GM12872 (cell line): ENCODE results near the gene SCGB1C2.

ENCODE experiments used
- TF ChIP-seq, protein P1 (sequence below): IDR thresholded peaks from 3 replicates; pipeline ENCODE4 v1.5.1; 2011; ENCODE audit warnings: low read depth, mild to moderate bottlenecking, low read length, moderate library complexity; ENCODE audit not compliant: insufficient read depth

SCGB1C2 gene

DNA sequence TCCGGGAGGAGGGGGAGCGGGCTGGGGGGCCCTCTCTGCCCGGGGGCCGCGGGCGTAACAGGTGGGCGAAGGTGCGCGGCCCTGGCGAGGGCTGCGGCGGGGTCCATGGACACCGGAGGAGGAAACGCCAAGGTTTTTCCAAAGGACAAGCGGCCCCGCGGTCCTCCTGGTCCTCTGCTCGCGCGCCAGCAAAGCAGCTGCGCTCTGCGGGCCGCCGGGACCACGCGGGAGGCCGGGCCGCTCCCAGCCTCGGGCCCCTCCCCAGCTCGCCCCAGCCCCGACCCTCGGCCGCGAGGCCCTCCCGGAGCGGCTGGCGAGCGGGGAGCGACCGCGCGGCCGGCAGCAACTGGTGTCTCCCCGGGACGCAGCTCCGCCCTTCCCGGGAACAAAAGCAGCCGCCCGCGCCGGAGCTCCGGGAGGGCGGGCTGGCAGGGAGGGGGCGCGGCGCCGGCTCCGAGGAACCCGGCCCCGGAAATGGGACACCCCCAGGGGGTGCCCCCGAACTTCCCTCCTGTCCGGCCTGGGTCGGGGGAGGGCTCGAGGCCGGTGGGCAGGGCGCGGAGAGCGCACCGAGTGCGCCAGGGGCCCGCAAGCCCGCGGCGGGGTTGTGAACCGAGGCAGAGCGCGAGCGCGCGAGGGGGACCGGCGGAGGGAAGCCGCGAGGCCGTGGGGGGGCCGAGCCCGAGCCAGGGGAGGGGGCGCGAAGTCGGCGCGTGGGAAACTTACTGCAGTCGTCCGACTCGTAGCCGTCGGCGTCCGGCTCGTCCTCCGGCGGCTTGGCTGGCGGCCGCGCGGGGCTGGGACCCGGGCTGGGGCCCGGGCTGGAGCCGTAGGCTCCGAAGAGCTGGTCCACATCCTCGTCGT lies 43.2 kb downstream of the SCGB1C2 start:
- TF ChIP-seq, protein P1, sequence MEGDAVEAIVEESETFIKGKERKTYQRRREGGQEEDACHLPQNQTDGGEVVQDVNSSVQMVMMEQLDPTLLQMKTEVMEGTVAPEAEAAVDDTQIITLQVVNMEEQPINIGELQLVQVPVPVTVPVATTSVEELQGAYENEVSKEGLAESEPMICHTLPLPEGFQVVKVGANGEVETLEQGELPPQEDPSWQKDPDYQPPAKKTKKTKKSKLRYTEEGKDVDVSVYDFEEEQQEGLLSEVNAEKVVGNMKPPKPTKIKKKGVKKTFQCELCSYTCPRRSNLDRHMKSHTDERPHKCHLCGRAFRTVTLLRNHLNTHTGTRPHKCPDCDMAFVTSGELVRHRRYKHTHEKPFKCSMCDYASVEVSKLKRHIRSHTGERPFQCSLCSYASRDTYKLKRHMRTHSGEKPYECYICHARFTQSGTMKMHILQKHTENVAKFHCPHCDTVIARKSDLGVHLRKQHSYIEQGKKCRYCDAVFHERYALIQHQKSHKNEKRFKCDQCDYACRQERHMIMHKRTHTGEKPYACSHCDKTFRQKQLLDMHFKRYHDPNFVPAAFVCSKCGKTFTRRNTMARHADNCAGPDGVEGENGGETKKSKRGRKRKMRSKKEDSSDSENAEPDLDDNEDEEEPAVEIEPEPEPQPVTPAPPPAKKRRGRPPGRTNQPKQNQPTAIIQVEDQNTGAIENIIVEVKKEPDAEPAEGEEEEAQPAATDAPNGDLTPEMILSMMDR, result no peak

DNA sequence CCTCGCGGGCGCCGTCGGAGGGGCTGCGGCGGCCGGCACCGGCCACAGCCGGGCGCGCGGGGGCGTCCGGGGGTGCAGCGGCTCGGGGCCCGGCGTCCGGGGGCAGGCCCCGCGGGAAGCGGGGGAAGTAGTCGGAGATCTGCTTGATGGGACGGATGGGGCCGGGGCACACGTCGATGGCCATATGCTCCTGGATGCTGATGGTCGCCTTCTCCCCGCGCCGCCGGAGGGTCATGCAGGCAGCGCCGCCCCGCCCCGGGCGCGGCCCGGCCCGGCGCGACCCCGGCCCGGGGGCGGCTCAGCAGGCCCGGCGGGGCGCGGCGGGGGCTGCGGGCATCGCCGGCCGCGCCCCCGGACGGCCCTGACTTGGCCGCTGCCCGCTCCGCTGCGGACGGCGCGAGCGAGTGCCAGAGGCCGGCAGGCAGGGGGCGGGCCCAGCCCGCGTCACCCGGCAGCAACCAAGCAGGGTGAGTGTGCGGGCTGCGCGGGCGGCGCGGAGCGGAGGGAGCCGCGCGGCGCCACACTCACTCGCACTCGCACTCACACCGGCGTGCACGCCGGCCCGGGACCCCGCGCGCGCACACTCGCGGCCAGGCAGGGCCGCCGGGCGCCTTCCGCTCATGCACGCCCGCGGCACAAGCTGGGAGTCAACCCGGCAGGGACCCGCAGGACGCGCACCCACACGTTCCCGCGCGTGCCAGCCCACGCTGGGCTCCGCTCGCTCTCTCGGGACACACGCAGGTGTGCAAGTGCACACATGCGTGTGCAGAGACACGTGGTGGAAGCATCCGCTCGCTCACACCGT lies 44.1 kb downstream of the SCGB1C2 start, which contains the start of gene DOC2B:
TSS of gene DOC2B (minus strand) at position 406 of the 805 bp plus-strand sequence. CDS start at position 235, 171 bp downstream.
- TF ChIP-seq, protein P1, result no peak

DNA sequence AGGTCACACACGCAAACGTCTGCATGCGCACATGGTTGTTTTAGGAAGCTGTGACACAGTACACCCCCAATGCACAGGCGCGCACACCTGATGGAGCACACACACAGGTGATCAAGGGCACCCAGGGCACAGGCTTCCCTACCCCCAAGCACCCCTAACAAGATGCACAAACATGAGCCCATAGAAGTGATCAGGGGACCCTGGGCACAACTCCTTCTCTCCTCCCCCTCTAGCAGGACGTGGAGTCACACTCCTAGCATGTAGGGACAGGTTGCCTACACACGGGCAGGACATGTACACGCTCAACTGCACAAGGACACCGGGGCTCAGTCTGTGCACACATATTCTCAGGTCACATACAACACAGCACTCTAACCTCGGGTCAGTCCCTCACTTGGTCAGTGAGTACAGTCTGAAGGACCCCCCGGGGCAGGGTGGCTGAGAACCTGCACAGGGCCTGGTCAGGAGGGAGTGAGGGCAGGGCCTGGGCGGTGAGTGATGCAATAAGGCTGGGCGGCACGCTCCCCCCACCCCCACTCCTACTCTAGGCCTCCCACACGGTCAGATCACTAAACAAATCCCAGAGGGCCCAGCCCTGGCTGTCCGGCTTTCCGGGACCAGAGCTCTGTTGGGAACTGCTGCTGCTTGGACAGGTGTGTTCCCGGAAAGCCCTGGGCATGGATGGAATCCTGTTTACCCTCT lies 44.8 kb downstream of the SCGB1C2 start:
- TF ChIP-seq, protein P1, result no peak

DNA sequence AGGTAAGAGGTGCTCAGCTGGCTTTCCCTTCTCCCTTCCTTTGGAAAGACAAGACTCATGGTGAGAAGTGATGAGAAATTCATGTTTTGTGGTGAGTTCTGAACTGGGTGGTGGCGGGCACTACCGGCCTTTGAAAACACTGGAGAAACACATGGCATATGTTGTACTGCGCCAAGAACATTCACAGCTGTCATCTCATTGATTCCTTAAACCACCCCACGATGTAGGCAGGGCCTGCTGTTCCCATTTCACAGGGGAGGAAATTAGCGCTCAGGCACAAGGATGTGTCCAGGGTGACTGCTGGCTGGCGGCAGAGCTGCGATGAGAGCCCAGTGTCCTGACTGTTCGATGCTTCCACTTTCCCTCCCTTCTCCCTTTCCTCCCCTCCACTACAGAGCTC lies 45.7 kb downstream of the SCGB1C2 start:
- TF ChIP-seq, protein P1, result no peak

DNA sequence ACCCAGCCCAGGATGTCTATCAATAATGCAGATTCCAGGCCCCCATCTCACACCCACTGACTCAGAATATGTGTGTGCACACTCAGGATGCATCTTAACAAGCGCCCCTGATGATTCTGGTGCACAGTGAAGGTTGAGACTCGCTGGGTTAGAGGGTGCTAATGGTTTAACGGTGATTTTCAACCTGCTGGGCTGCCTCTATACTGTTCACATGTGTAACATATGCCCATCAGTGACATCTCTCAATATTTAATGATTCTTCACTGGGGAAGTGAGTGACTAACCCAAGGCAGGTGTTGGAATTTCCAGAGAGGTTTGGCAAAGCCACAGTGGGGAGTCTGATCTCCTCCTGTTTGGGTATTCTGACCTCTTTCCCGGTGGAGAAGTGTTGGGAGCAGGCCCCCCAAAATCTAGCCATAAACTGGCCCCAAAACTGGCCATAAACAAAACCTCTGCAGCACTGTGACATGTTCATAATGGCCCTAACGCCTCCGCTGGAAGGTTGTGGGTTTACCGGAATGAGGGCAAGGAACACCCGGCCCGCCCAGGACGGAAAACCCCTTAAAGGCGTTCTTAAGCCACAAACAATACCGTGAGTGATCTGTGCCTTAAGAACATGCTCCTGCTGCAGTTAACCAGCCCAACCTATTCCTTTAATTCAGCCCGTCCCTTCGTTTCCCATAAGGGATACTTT lies 48.2 kb downstream of the SCGB1C2 start:
- TF ChIP-seq, protein P1, result no peak

DNA sequence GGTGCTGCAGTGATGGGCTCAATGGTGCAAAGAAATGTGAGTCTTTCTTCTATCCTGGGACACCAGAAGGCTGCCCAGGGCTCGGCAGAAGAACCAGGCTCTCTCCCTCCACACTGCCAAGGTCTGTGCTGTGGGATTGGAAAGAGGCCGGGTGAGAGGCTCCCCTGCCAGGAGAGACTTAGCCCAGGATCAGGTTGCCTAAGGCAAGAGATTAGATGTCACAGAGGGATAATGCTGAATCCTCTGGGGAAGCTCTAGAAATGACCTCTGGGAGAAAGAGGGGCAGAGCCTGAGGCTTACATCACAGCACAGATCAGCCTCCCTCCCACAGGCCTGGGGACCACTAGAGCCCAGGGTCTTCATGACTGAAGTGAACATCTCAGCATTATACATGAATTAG lies 49.8 kb downstream of the SCGB1C2 start:
- TF ChIP-seq, protein P1, result no peak
